Smooth muscle cell (in vitro differentiated cells): ENCODE data around the gene TYK2. TPM values are rescaled to one million over a fixed set of nuclear protein-coding genes. Genes with fewer than 3 reads are reported as not detected.

ENCODE experiments used
- DNase-seq: peaks from one replicate; lab custom pipeline; 2025; ENCODE audit not compliant: unreplicated experiment; lab: John Stamatoyannopoulos, UW
- H2AFZ ChIP-seq: fragments of 200-600 bp; sonication (generic); 2 replicates; pipeline ENCODE4 v1.6.0; 2016; ENCODE audit warnings: antibody characterized with exemption, low read depth, mild to moderate bottlenecking
- H3F3A ChIP-seq: fragments of 200-600 bp; sonication (generic); 2 replicates; pipeline ENCODE4 v1.6.0; 2017; ENCODE audit warnings: antibody characterized with exemption, low read depth
- H3K27ac ChIP-seq: fragments of 200-600 bp; sonication (generic); 2 replicates; pipeline ENCODE4 v1.5.1; 2016; ENCODE audit warnings: low read depth, mild to moderate bottlenecking
- H3K27me3 ChIP-seq: fragments of 200-600 bp; sonication (generic); 2 replicates; pipeline ENCODE4 v1.6.1; 2016; ENCODE audit warnings: low read depth, mild to moderate bottlenecking
- H3K36me3 ChIP-seq: fragments of 200-600 bp; sonication (generic); 2 replicates; pipeline ENCODE4 v1.5.1; 2016; ENCODE audit warnings: low read depth
- H3K4me1 ChIP-seq: fragments of 200-600 bp; sonication (generic); 2 replicates; pipeline ENCODE4 v1.5.1; 2016; ENCODE audit warnings: low read depth
- H3K4me2 ChIP-seq: fragments of 200-600 bp; sonication (generic); 2 replicates; pipeline ENCODE4 v1.6.0; 2016; ENCODE audit warnings: mild to moderate bottlenecking
- H3K4me3 ChIP-seq: fragments of 200-600 bp; sonication (generic); 2 replicates; pipeline ENCODE4 v1.5.1; 2016; ENCODE audit warnings: mild to moderate bottlenecking
- H3K79me2 ChIP-seq: fragments of 200-600 bp; sonication (generic); 2 replicates; pipeline ENCODE4 v1.6.0; 2016; ENCODE audit warnings: low read depth, mild to moderate bottlenecking
- H3K9ac ChIP-seq: fragments of 200-600 bp; sonication (generic); 2 replicates; pipeline ENCODE4 v1.6.0; 2016; ENCODE audit warnings: low read depth
- H3K9me3 ChIP-seq: fragments of 200-600 bp; sonication (generic); replicated peaks from 2 replicates; pipeline ENCODE4 v1.5.1; 2016; ENCODE audit warnings: low read depth
- H4K20me1 ChIP-seq: fragments of 200-600 bp; sonication (generic); 2 replicates; pipeline ENCODE4 v1.6.0; 2016; ENCODE audit warnings: low read depth
- CTCF ChIP-seq: fragments of 200-600 bp; sonication (generic); IDR thresholded peaks from 2 replicates; pipeline ENCODE4 v1.5.1; 2017; ENCODE audit warnings: borderline replicate concordance, mild to moderate bottlenecking, antibody characterized with exemption; ENCODE audit not compliant: insufficient read depth, poor library complexity, severe bottlenecking
- WGBS: methylation state at CpG from one replicate; pipeline ENCODE4 v1.1.7; 2016; ENCODE audit warnings: low lambda C conversion rate; 5-methylcytosine and 5-hydroxymethylcytosine counted together
- polyA plus RNA-seq: library from polyadenylated mRNA; unstranded; fragments of >200 nt; fragmentation: Nextera tagmentation; extraction: Ambion mirVana; gene quantifications from 2 replicates; pipeline ENCODE4 v1.2.1, GENCODE V29; 2016
- total RNA-seq: library from RNA; depleted of rRNA; stranded (reverse); fragments of >200 nt; gene quantifications from 2 replicates; pipeline ENCODE4 v1.2.3, GENCODE V29; 2014

Gene TYK2
- total and polyA plus RNA-seq, 2 experiments from 2014 or later = 53.1 to 98.4 TPM

GRCh38 chr19:10328558-10329429 lies 51.6 kb downstream of the TYK2 start:
- Histone ChIP-seq H2AFZ (no peak overlapping the region), H3K9me3 (no peaks in the 10 kb centered on the region), H3K79me2 (peaks cover 26% of the 10 kb centered on the region), H3K36me3 (no peaks in the 10 kb centered on the region), H3K4me1 (peaks cover 8% of the 10 kb centered on the region), H3K4me3 (no peak overlapping the region), H3K27ac (no peak overlapping the region), H3K27me3 (no peaks in the 10 kb centered on the region), H3F3A (no peaks in the 10 kb centered on the region), H3K4me2 (no peak overlapping the region), H4K20me1 (peaks cover 65% of the 10 kb centered on the region), H3K9ac (no peak overlapping the region)
- WGBS = 98% methylated on average over 41 of the region's 41 CpGs
- TF ChIP-seq CTCF = no peak
- DNase-seq = no peak

- no peak overlapping the region for H3K9ac ChIP-seq
- H2AFZ ChIP-seq = no peak overlapping the region
- no peak for DNase-seq
- H3K36me3 ChIP-seq = no peaks in the 10 kb centered on the region
- no peaks in the 10 kb centered on the region for H3F3A ChIP-seq
- no peaks in the 10 kb centered on the region for H3K9me3 ChIP-seq
- peaks cover 22% of the 10 kb centered on the region for H3K79me2 ChIP-seq
- peaks cover 8% of the 10 kb centered on the region for H3K4me1 ChIP-seq
- H3K4me3 ChIP-seq = no peak overlapping the region
- no peak for TF ChIP-seq CTCF
- no peak overlapping the region for H3K27ac ChIP-seq
- WGBS = 97% methylated on average over 7 of the region's 7 CpGs
- H3K4me2 ChIP-seq = no peak overlapping the region
- H4K20me1 ChIP-seq = peaks cover 63% of the 10 kb centered on the region
- no peaks in the 10 kb centered on the region for H3K27me3 ChIP-seq
These were observed 52.6 kb downstream of the TYK2 start for GRCh38 chr19:10327793-10328192.

GRCh38 chr19:10325732-10326131 lies 54.6 kb downstream of the TYK2 start:
- Histone ChIP-seq H3F3A (no peaks in the 10 kb centered on the region), H3K36me3 (no peaks in the 10 kb centered on the region), H3K9ac (no peak overlapping the region), H2AFZ (no peak overlapping the region), H3K9me3 (no peaks in the 10 kb centered on the region), H4K20me1 (peaks cover 45% of the 10 kb centered on the region), H3K79me2 (peaks cover 5% of the 10 kb centered on the region), H3K27ac (no peak overlapping the region), H3K4me2 (no peak overlapping the region), H3K4me1 (no peaks in the 10 kb centered on the region), H3K4me3 (no peak overlapping the region), H3K27me3 (no peaks in the 10 kb centered on the region)
- DNase-seq = no peak
- 95% methylated on average over 8 of the region's 8 CpGs for WGBS
- TF ChIP-seq CTCF = no peak
